HEK293 (cell line): ENCODE results near the gene TRIM47.
A peak's percentile ranks its signal among the peaks of the same experiment; 100 is the strongest.

Experiments
- CTCF ChIA-PET: fragments of 350-600 bp; formaldehyde crosslinking; extraction: SDS; loops from one replicate; lab custom pipeline; 2021; ENCODE audit warnings: antibody characterized with exemption; lab: Yijun Ruan, JAX
- POLR2A ChIA-PET: fragments of 300-600 bp; formaldehyde crosslinking; extraction: SDS; loops from one replicate; lab custom pipeline; 2020; ENCODE audit warnings: antibody characterized with exemption, inconsistent platforms; lab: Yijun Ruan, JAX
- H3K27ac ChIP-seq: fragments of 200-500 bp; sonication (Bioruptor generic); 2 replicates; pipeline ENCODE4 v1.5.1; 2014; ENCODE audit warnings: low read depth, low read length, control low read depth, inconsistent platforms; ENCODE audit errors: extremely low read depth
- H3K36me3 ChIP-seq, 2 experiments: fragments of 200-500 bp in 1 of 2; sonication (Bioruptor generic) in 1 of 2; 1 replicate in 1 of 2; 2 replicates in 1 of 2; pipeline ENCODE4 v1.5.1; 2014 to 2017; ENCODE audit warnings: inconsistent platforms in 2 of 2, low read length in 2 of 2; ENCODE audit not compliant: control insufficient read depth in 2 of 2, insufficient read depth in 1 of 2
- H3K4me1 ChIP-seq: fragments of 200-500 bp; sonication (Bioruptor generic); 2 replicates; pipeline ENCODE4 v1.5.1; 2014; ENCODE audit warnings: mild to moderate bottlenecking, low read length, inconsistent platforms; ENCODE audit not compliant: control insufficient read depth, insufficient read depth
- H3K4me3 ChIP-seq: 2 replicates; pipeline ENCODE4 v1.5.1; 2011; ENCODE audit warnings: low read depth, mild to moderate bottlenecking, control low read depth, low read length, moderate library complexity
- H3K9me3 ChIP-seq: fragments of 200-500 bp; sonication (Bioruptor generic); 2 replicates; pipeline ENCODE4 v1.5.1; 2014; ENCODE audit warnings: low read depth, low read length, inconsistent platforms; ENCODE audit not compliant: control insufficient read depth, insufficient read depth
- CTCF ChIP-seq: fragments of 450-650 bp; formaldehyde crosslinking; IDR thresholded peaks from 2 replicates; pipeline ENCODE4 v1.5.1; 2016; ENCODE audit warnings: missing biosample characterization, missing genetic modification characterization
- ELK4 ChIP-seq: IDR thresholded peaks from 2 replicates; pipeline ENCODE4 v1.6.1; 2011; ENCODE audit warnings: mild to moderate bottlenecking, low read depth, low read length, borderline replicate concordance
- GLIS1 ChIP-seq: fragments of 450-650 bp; formaldehyde crosslinking; IDR thresholded peaks from 2 replicates; pipeline ENCODE4 v1.5.1; 2016; ENCODE audit warnings: missing biosample characterization, missing genetic modification characterization
- GLIS2 ChIP-seq: fragments of 450-650 bp; formaldehyde crosslinking; IDR thresholded peaks from 2 replicates; pipeline ENCODE4 v1.5.1; 2016; ENCODE audit warnings: missing biosample characterization, missing genetic modification characterization
- KLF7 ChIP-seq: fragments of 450-650 bp; formaldehyde crosslinking; IDR thresholded peaks from 2 replicates; pipeline ENCODE4 v1.5.1; 2016; ENCODE audit warnings: missing biosample characterization, missing genetic modification characterization, borderline replicate concordance
- PATZ1 ChIP-seq: fragments of 450-650 bp; formaldehyde crosslinking; IDR thresholded peaks from 2 replicates; pipeline ENCODE4 v1.5.1; 2016; ENCODE audit warnings: missing biosample characterization, missing genetic modification characterization
- PRDM10 ChIP-seq: fragments of 450-650 bp; formaldehyde crosslinking; IDR thresholded peaks from 2 replicates; pipeline ENCODE4 v1.5.1; 2016; ENCODE audit warnings: missing biosample characterization, missing genetic modification characterization
- ZBTB1 ChIP-seq: fragments of 450-650 bp; formaldehyde crosslinking; IDR thresholded peaks from 2 replicates; pipeline ENCODE4 v1.5.1; 2016; ENCODE audit warnings: missing biosample characterization, missing genetic modification characterization
- ZBTB48 ChIP-seq: fragments of 450-650 bp; formaldehyde crosslinking; IDR thresholded peaks from 2 replicates; pipeline ENCODE4 v1.5.1; 2016; ENCODE audit warnings: missing biosample characterization, missing genetic modification characterization
- ZBTB6 ChIP-seq: fragments of 450-650 bp; formaldehyde crosslinking; IDR thresholded peaks from 2 replicates; pipeline ENCODE4 v1.5.1; 2017; ENCODE audit warnings: missing biosample characterization, missing genetic modification characterization
- ZFHX2 ChIP-seq: fragments of 450-650 bp; formaldehyde crosslinking; conservative IDR thresholded peaks from 2 replicates; pipeline ENCODE4 v1.5.1; 2016; ENCODE audit warnings: missing biosample characterization, missing genetic modification characterization
- ZNF449 ChIP-seq: fragments of 450-650 bp; formaldehyde crosslinking; IDR thresholded peaks from 2 replicates; pipeline ENCODE4 v1.5.1; 2017; ENCODE audit warnings: missing biosample characterization, mild to moderate bottlenecking, missing genetic modification characterization, moderate library complexity
- ZNF600 ChIP-seq: fragments of 450-650 bp; formaldehyde crosslinking; IDR thresholded peaks from 2 replicates; pipeline ENCODE4 v1.5.1; 2016; ENCODE audit warnings: missing biosample characterization, missing genetic modification characterization
- ZNF701 ChIP-seq: fragments of 450-650 bp; formaldehyde crosslinking; IDR thresholded peaks from 2 replicates; pipeline ENCODE4 v1.5.1; 2016; ENCODE audit warnings: missing biosample characterization, missing genetic modification characterization

TRIM47 gene

GRCh38 chr17:75876190-75876937 lies 2.0 kb downstream of the TRIM47 start:
- Histone ChIP-seq H3K4me1 (peaks cover 4% of the 10 kb centered on the region), H3K9me3 (no peaks in the 10 kb centered on the region), H3K36me3 (peaks cover 0 to 4% of the 10 kb centered on the region in 2 experiments; a peak in 1 of 3 replicates), H3K27ac (no peak overlapping the region), H3K4me3 (no peak overlapping the region)
- TF ChIP-seq ZBTB6 (tag by site-specific recombination) (no peak), PRDM10 (tag by site-specific recombination) (peak; percentile 74), ZNF600 (tag by site-specific recombination) (peak; percentile 32; the same call in 1 of the 2 replicates), ZBTB1 (tag by site-specific recombination) (no peak), ELK4 (no peak), ZBTB48 (tag by site-specific recombination) (no peak), ZNF701 (tag by site-specific recombination) (no peak), CTCF (tag by site-specific recombination) (peak; percentile 10; the same call in 1 of the 2 replicates)
- CTCF ChIA-PET, result interaction anchor here (0.6 to 7.6 kb wide), 7 partner anchors 13 to 243 kb away, joined by 3 to 84 read pairs (median 11); partner anchors contain the start of genes TRIM65 and WBP2
- POLR2A ChIA-PET, result interaction anchor here (0.6 to 5.1 kb wide), 8 partner anchors 17 to 106 kb away, joined by 3 to 34 read pairs (median 3); partner anchors contain the start of genes MRPL38 and WBP2

GRCh38 chr17:75875940-75876189 lies 2.5 kb downstream of the TRIM47 start:
- Histone ChIP-seq H3K36me3 (peaks cover 0 to 4% of the 10 kb centered on the region in 2 experiments; a peak in 1 of 3 replicates), H3K27ac (no peak overlapping the region), H3K9me3 (no peaks in the 10 kb centered on the region), H3K4me1 (peaks cover 4% of the 10 kb centered on the region), H3K4me3 (no peak overlapping the region)
- POLR2A ChIA-PET, result interaction anchor here (0.6 to 5.1 kb wide), 7 partner anchors 18 to 106 kb away, joined by 3 to 34 read pairs (median 3); partner anchors contain the start of genes MRPL38 and WBP2
- CTCF ChIA-PET, result interaction anchor here (0.6 to 7.6 kb wide), 5 partner anchors 13 to 242 kb away, joined by 3 to 84 read pairs (median 7); partner anchors contain the start of gene WBP2
- TF ChIP-seq KLF7 (tag by site-specific recombination), result no peak
- peak; percentile 12; the same call in 1 of the 2 replicates for TF ChIP-seq GLIS1 (tag by site-specific recombination)
- peak; percentile 22; the same call in 1 of the 2 replicates for TF ChIP-seq ZFHX2 (tag by site-specific recombination)
- no peak for TF ChIP-seq ZNF449 (tag by site-specific recombination)
- no peak for TF ChIP-seq PATZ1 (tag by site-specific recombination)
- TF ChIP-seq GLIS2 (tag by site-specific recombination), result 0 out of 2 replicates have a peak, but pooled peaks have one; percentile 29
